HCT116 (cell line): ENCODE measurements around the gene SPOP. TPM values are rescaled to one million over a fixed set of nuclear protein-coding genes. Genes with fewer than 3 reads are reported as not detected.

Source experiments
- ATAC-seq: fragments of 200-7000 bp; cut with Tn5 transposase; 2 replicates; pipeline ENCODE4 v1.9.1; 2020; ENCODE audit warnings: mild to moderate bottlenecking, moderate library complexity
- BruUV-seq: library from RNA; stranded (reverse); fragments of 400-500 nt; replicated peaks from 2 replicates; lab custom pipeline; 2021; lab: Mats Ljungman, UMichigan
- CTCF ChIA-PET: fragments of 300-600 bp; sonication (Branson Sonifier 250); formaldehyde crosslinking; loops from one replicate; lab custom pipeline; 2021; ENCODE audit warnings: antibody characterized with exemption; lab: Charles Lee
- POLR2A ChIA-PET: fragments of 300-600, 350-600 bp; sonication (Branson Sonifier 250); formaldehyde crosslinking; loops from one replicate; lab custom pipeline; 2021; ENCODE audit warnings: antibody characterized with exemption; lab: Charles Lee
- RAD21 ChIA-PET, 2 experiments: fragments of 300-600 bp; sonication (Branson Sonifier 250); formaldehyde crosslinking; loops; one replicate each; lab custom pipeline; 2023; ENCODE audit warnings: low total read pairs in 2 of 2; ENCODE audit not compliant: uncharacterized antibody in 2 of 2, unreplicated experiment in 2 of 2, low non-redundant PET in 1 of 2; lab: Charles Lee
- DNase-seq: peaks from one replicate; pipeline ENCODE4 v3.0.0-alpha.2; 2010; ENCODE audit warnings: low read depth, low spot score
- H2AFZ ChIP-seq: fragments of 200-600 bp; shearing (Covaris generic), sonication (generic); 2 replicates; pipeline ENCODE4 v1.6.1; 2017; ENCODE audit warnings: low read depth, mixed run types, mixed read lengths, antibody characterized with exemption, low read length; ENCODE audit not compliant: poor library complexity, severe bottlenecking
- H3K27ac ChIP-seq: 2 replicates; pipeline ENCODE4 v1.5.1; 2012; ENCODE audit warnings: low read depth, low read length
- H3K27me3 ChIP-seq: fragments of 200-600 bp; sonication (generic); 2 replicates; pipeline ENCODE4 v1.6.1; 2016; ENCODE audit warnings: mixed run types, low read length, mixed read lengths; ENCODE audit not compliant: insufficient read depth
- H3K36me3 ChIP-seq, 2 experiments: fragments of 200-500 bp in 1 of 2; fragments of 200-600 bp in 1 of 2; sonication (Bioruptor generic) in 1 of 2; sonication (generic) in 1 of 2; 2 replicates each; pipeline versions ENCODE4 v1.5.1 to v1.6.1; 2014 to 2016; ENCODE audit warnings: low read length in 2 of 2, inconsistent platforms in 1 of 2, mixed read lengths in 1 of 2, mixed run types in 1 of 2; ENCODE audit not compliant: insufficient read depth in 2 of 2, control insufficient read depth in 1 of 2
- H3K4me1 ChIP-seq, 2 experiments: fragments of 200-600 bp in 1 of 2; sonication (generic) in 1 of 2; 2 replicates each; pipeline versions ENCODE4 v1.5.1 to v1.6.1; 2012 to 2017; ENCODE audit warnings: low read length in 2 of 2, inconsistent platforms in 1 of 2, mild to moderate bottlenecking in 1 of 2, mixed read lengths in 1 of 2, mixed run types in 1 of 2, moderate library complexity in 1 of 2; ENCODE audit not compliant: insufficient read depth in 2 of 2, control insufficient read depth in 1 of 2
- H3K4me2 ChIP-seq: fragments of 200-600 bp; sonication (generic); 2 replicates; pipeline ENCODE4 v1.6.1; 2017; ENCODE audit warnings: mixed run types, low read length, mixed read lengths
- H3K4me3 ChIP-seq, 2 experiments: fragments of 200-600 bp in 1 of 2; sonication (generic) in 1 of 2; replicated peaks in 1 of 2; 2 replicates each; pipeline ENCODE4 v1.5.1; 2011 to 2016; ENCODE audit warnings: low read length in 2 of 2, control low read depth in 1 of 2, low read depth in 1 of 2, mild to moderate bottlenecking in 1 of 2, mixed read lengths in 1 of 2, mixed run types in 1 of 2
- H3K79me2 ChIP-seq: fragments of 200-600 bp; sonication (generic); 2 replicates; pipeline ENCODE4 v1.6.1; 2017; ENCODE audit warnings: mild to moderate bottlenecking, mixed run types, low read length, moderate library complexity, mixed read lengths; ENCODE audit not compliant: insufficient read depth
- H3K9ac ChIP-seq: fragments of 200-600 bp; sonication (generic); 2 replicates; pipeline ENCODE4 v1.6.1; 2016; ENCODE audit warnings: low read length, mixed read lengths
- H3K9me2 ChIP-seq: fragments of 200-600 bp; sonication (generic), shearing (Covaris generic); 2 replicates; pipeline ENCODE4 v1.6.1; 2017; ENCODE audit warnings: mixed run types, mild to moderate bottlenecking, moderate library complexity; ENCODE audit not compliant: insufficient read depth
- H3K9me3 ChIP-seq, 2 experiments: fragments of 200-500 bp in 1 of 2; fragments of 200-600 bp in 1 of 2; sonication (Bioruptor generic) in 1 of 2; sonication (generic) in 1 of 2; 2 replicates each; pipeline ENCODE4 v1.6.1; 2014 to 2017; ENCODE audit warnings: low read length in 2 of 2, mixed read lengths in 2 of 2, inconsistent platforms in 1 of 2, low read depth in 1 of 2, mild to moderate bottlenecking in 1 of 2, mixed run types in 1 of 2, moderate library complexity in 1 of 2; ENCODE audit not compliant: control insufficient read depth in 1 of 2, insufficient read depth in 1 of 2
- H4K20me1 ChIP-seq: fragments of 200-600 bp; sonication (generic), shearing (Covaris generic); 2 replicates; pipeline ENCODE4 v1.6.1; 2017; ENCODE audit warnings: mixed run types, mild to moderate bottlenecking, moderate library complexity; ENCODE audit not compliant: insufficient read depth
- ATF3 ChIP-seq: IDR thresholded peaks from 2 replicates; pipeline ENCODE4 v1.6.1; 2012
- CEBPB ChIP-seq: IDR thresholded peaks from 2 replicates; pipeline ENCODE4 v1.6.1; 2012; ENCODE audit warnings: low read depth
- CTCF ChIP-seq, 3 experiments: fragments of 200-600 bp in 1 of 3; sonication (generic) in 1 of 3; IDR thresholded peaks in 2 of 3; conservative IDR thresholded peaks in 1 of 3; 2 replicates each; pipeline ENCODE4 v1.5.1; 2012 to 2017; ENCODE audit warnings: low read depth in 2 of 3, low read length in 2 of 3, antibody characterized with exemption in 1 of 3, borderline replicate concordance in 1 of 3, control low read depth in 1 of 3, mild to moderate bottlenecking in 1 of 3, mixed read lengths in 1 of 3, mixed run types in 1 of 3, moderate library complexity in 1 of 3; ENCODE audit not compliant: insufficient read depth in 1 of 3
- ELF1 ChIP-seq: IDR thresholded peaks from 2 replicates; pipeline ENCODE4 v1.6.1; 2012; ENCODE audit warnings: low read depth, borderline replicate concordance
- EZH2 ChIP-seq: fragments of 200-600 bp; sonication (generic); IDR thresholded peaks from 2 replicates; pipeline ENCODE4 v1.6.1; 2017; ENCODE audit warnings: antibody characterized with exemption, mixed run types
- EZH2phosphoT487 ChIP-seq: fragments of 200-600 bp; IDR thresholded peaks from 2 replicates; pipeline ENCODE4 v1.6.1; 2018; ENCODE audit warnings: antibody characterized with exemption, borderline replicate concordance
- JUND ChIP-seq: IDR thresholded peaks from 2 replicates; pipeline ENCODE4 v1.6.1; 2012
- POLR2A ChIP-seq: IDR thresholded peaks from 2 replicates; pipeline ENCODE4 v1.7.0; 2011; ENCODE audit warnings: borderline replicate concordance; ENCODE audit not compliant: insufficient read depth, insufficient read length; ENCODE audit errors: extremely low read depth
- RAD21 ChIP-seq: IDR thresholded peaks from 2 replicates; pipeline ENCODE4 v1.6.1; 2012; ENCODE audit warnings: low read depth, mild to moderate bottlenecking
- REST ChIP-seq: IDR thresholded peaks from 2 replicates; pipeline ENCODE4 v1.6.1; 2012; ENCODE audit warnings: low read depth
- SRF ChIP-seq: IDR thresholded peaks from 2 replicates; pipeline ENCODE4 v1.6.1; 2012; ENCODE audit warnings: low read depth
- TCF7L2 ChIP-seq: IDR thresholded peaks from 2 replicates; pipeline ENCODE4 v1.7.0; 2011; ENCODE audit warnings: borderline replicate concordance, inconsistent platforms; ENCODE audit not compliant: insufficient read depth, insufficient read length; ENCODE audit errors: extremely low read depth
- YY1 ChIP-seq: IDR thresholded peaks from 2 replicates; pipeline ENCODE4 v1.6.1; 2011; ENCODE audit warnings: low read length, low read depth, moderate library complexity, mild to moderate bottlenecking; ENCODE audit not compliant: insufficient replicate concordance; ENCODE audit errors: extremely low read depth
- ZBTB33 ChIP-seq: IDR thresholded peaks from 2 replicates; pipeline ENCODE4 v1.6.1; 2011; ENCODE audit warnings: mild to moderate bottlenecking, low read length, moderate library complexity; ENCODE audit not compliant: insufficient replicate concordance; ENCODE audit errors: extremely low read depth
- intact Hi-C: fragments of 100-400 bp; cut with micrococcal nuclease; formaldehyde crosslinking; loops from 2 replicates; pipeline ENCODE4 v1.10.0; 2022
- total RNA-seq: library from RNA; stranded (reverse); gene quantifications from one replicate; pipeline ENCODE4 v1.2.1, GENCODE V29; 2021; ENCODE audit not compliant: unreplicated experiment

Gene SPOP
- total RNA-seq, 1 experiment from 2014 or later = 85.1 TPM

GRCh38 chr17:49572226-49572625, 105.7 kb downstream of the SPOP start:
- Histone ChIP-seq H3K4me1 (peaks cover 0 to 22% of the 10 kb centered on the region in 2 experiments; a peak in 3 of 4 replicates), H3K27me3 (peaks cover 11% of the 10 kb centered on the region; the same call in 1 of the 2 replicates)
- no TSS peak for BruUV-seq

More at GRCh38 chr17:49572226-49572625, 105.7 kb downstream of the SPOP start:
- no peak for DNase-seq
- intact Hi-C loops = no loop called here
- no peak overlapping the region for H2AFZ ChIP-seq
- RAD21 ChIA-PET = no interaction called here
- no peaks in the 10 kb centered on the region for H4K20me1 ChIP-seq
- no peak for ATAC-seq
- TF ChIP-seq SRF (no peak), EZH2phosphoT487 (no peak), YY1 (no peak), REST (no peak), TCF7L2 (no peak), JUND (no peak), ZBTB33 (no peak), RAD21 (no peak), ATF3 (no peak), CTCF (IDR thresholded peaks at IDR 0.05 in 2 of 3, conservative IDR thresholded peaks at IDR 0.05 in 1 of 3; ENCODE audit: borderline replicate concordance in 1 of 3, insufficient read depth in 1 of 3, low read depth in 2 of 3, low read length in 2 of 3) (no peak), POLR2A (no peak), EZH2 (no peak), ELF1 (no peak), CEBPB (no peak)
- H3K27ac ChIP-seq = no peak overlapping the region
- no peak overlapping the region for H3K9ac ChIP-seq
- H3K4me3 ChIP-seq = no peak overlapping the region
- H3K9me2 ChIP-seq = no peaks in the 10 kb centered on the region
- no peaks in the 10 kb centered on the region for H3K36me3 ChIP-seq
- H3K4me2 ChIP-seq = no peak overlapping the region
- POLR2A ChIA-PET = no interaction called here
- H3K79me2 ChIP-seq = no peaks in the 10 kb centered on the region
- CTCF ChIA-PET = interaction anchor here (0.5 to 5.9 kb wide), 6 partner anchors 15 to 425 kb away, joined by 3 to 92 read pairs (median 20); partner anchors contain the start of gene SLC35B1
- no peaks in the 10 kb centered on the region for H3K9me3 ChIP-seq
